DOHH2 (cell line): ENCODE measurements around the gene ATP8B3.

Source experiments
- CTCF ChIP-seq: fragments of 200-600 bp; sonication (generic); IDR thresholded peaks from one replicate; pipeline ENCODE4 v1.5.1; 2014; ENCODE audit warnings: antibody characterized with exemption, mild to moderate bottlenecking, low read depth, low read length; ENCODE audit not compliant: poor library complexity, severe bottlenecking
- EZH2phosphoT487 ChIP-seq: fragments of 200-600 bp; sonication (generic); IDR thresholded peaks from 2 replicates; pipeline ENCODE4 v1.6.1; 2017; ENCODE audit warnings: borderline replicate concordance, mild to moderate bottlenecking, antibody characterized with exemption, low read length, moderate library complexity, mixed read lengths

GRCh38 chr19:1807695-1808394, 4.2 kb downstream of the ATP8B3 start:
- TF ChIP-seq CTCF (no peak), EZH2phosphoT487 (no peak)
